BLaER1 (cell line): ENCODE measurements around the gene GLI1.
"Not testable (repeated sequence)": the region's sequence is repeated elsewhere in the genome, so short reads cannot be mapped to it uniquely, and the experiment has no call there.

ENCODE experiments used
- H3K27ac ChIP-seq: shearing (Covaris generic); formaldehyde crosslinking; 2 replicates; pipeline ENCODE4 v1.8.1; 2022
- H3K27me3 ChIP-seq: shearing (Covaris generic); formaldehyde crosslinking; 2 replicates; pipeline ENCODE4 v1.8.1; 2022
- H3K36me3 ChIP-seq: shearing (Covaris generic); formaldehyde crosslinking; 2 replicates; pipeline ENCODE4 v1.8.1; 2022
- H3K4me1 ChIP-seq: shearing (Covaris generic); formaldehyde crosslinking; 2 replicates; pipeline ENCODE4 v1.8.1; 2022
- H3K4me2 ChIP-seq: shearing (Covaris generic); formaldehyde crosslinking; 2 replicates; pipeline ENCODE4 v1.8.1; 2022
- H3K4me3 ChIP-seq: shearing (Covaris generic); formaldehyde crosslinking; 2 replicates; pipeline ENCODE4 v1.8.1; 2022
- H3K9ac ChIP-seq: shearing (Covaris generic); formaldehyde crosslinking; 2 replicates; pipeline ENCODE4 v1.8.1; 2022
- H3K9me3 ChIP-seq: shearing (Covaris generic); formaldehyde crosslinking; 2 replicates; pipeline ENCODE4 v1.8.1; 2022
- H4K20me1 ChIP-seq: shearing (Covaris generic); formaldehyde crosslinking; 2 replicates; pipeline ENCODE4 v1.8.1; 2022
- Cebpa-rat ChIP-seq: shearing (Covaris generic); IDR thresholded peaks from 2 replicates; pipeline ENCODE4 v1.8.1; 2022

GLI1 gene

GRCh38 chr12:57459750-57460467 is at the start of gene GLI1:
Gene GLI1 (plus strand): TSS chr12:57459785. CDS start chr12:57463692, 3,907 bp downstream.
- peaks cover 56% of the 10 kb centered on the region for H3K4me1 ChIP-seq
- peak within 1 kb of the TSS; percentile 98 for H3K4me2 ChIP-seq
- H3K9me3 ChIP-seq, result no peaks in the 10 kb centered on the region
- H3K36me3 ChIP-seq, result no peaks in the 10 kb centered on the region
- H3K27ac ChIP-seq, result peak within 1 kb of the TSS; percentile 77
- TF ChIP-seq Cebpa-rat, result no peak
- H3K4me3 ChIP-seq, result peak within 1 kb of the TSS; percentile 70
- H4K20me1 ChIP-seq, result peaks cover 7% of the 10 kb centered on the region
- peaks cover 20% of the 10 kb centered on the region for H3K27me3 ChIP-seq
- peak within 1 kb of the TSS; percentile 72 for H3K9ac ChIP-seq

- H3K36me3 ChIP-seq, result peaks cover 33% of the 10 kb centered on the region
- no peaks in the 10 kb centered on the region for H3K9me3 ChIP-seq
- TF ChIP-seq Cebpa-rat, result no peak
- H3K27ac ChIP-seq, result no peak overlapping the region
- no peak overlapping the region for H3K4me3 ChIP-seq
- peaks cover 54% of the 10 kb centered on the region for H4K20me1 ChIP-seq
- H3K4me2 ChIP-seq, result no peak overlapping the region
- no peaks in the 10 kb centered on the region for H3K4me1 ChIP-seq
- H3K9ac ChIP-seq, result no peak overlapping the region
- H3K27me3 ChIP-seq, result no peaks in the 10 kb centered on the region
Observed at GRCh38 chr12:57410534-57410933, 49.1 kb upstream of the GLI1 start.

GRCh38 chr12:57414160-57414559 is 45.4 kb upstream of the GLI1 start:
- peaks cover 80% of the 10 kb centered on the region for H4K20me1 ChIP-seq
- H3K27ac ChIP-seq, result not testable (repeated sequence)

GRCh38 chr12:57415088-57415487 is 44.5 kb upstream of the GLI1 start:
- Histone ChIP-seq H4K20me1 (peaks cover 79% of the 10 kb centered on the region), H3K9me3 (no peaks in the 10 kb centered on the region), H3K4me2 (no peak overlapping the region), H3K27ac (no peak overlapping the region), H3K9ac (no peak overlapping the region), H3K4me3 (no peak overlapping the region), H3K27me3 (no peaks in the 10 kb centered on the region), H3K4me1 (no peaks in the 10 kb centered on the region), H3K36me3 (peaks cover 53% of the 10 kb centered on the region)
- TF ChIP-seq Cebpa-rat, result no peak

More at GRCh38 chr12:57414160-57414559, 45.4 kb upstream of the GLI1 start:
- not testable (repeated sequence) for H3K4me3 ChIP-seq, H3K27me3 ChIP-seq, H3K4me1 ChIP-seq, H3K4me2 ChIP-seq, H3K9me3 ChIP-seq, H3K9ac ChIP-seq
- peaks cover 44% of the 10 kb centered on the region for H3K36me3 ChIP-seq

DNA sequence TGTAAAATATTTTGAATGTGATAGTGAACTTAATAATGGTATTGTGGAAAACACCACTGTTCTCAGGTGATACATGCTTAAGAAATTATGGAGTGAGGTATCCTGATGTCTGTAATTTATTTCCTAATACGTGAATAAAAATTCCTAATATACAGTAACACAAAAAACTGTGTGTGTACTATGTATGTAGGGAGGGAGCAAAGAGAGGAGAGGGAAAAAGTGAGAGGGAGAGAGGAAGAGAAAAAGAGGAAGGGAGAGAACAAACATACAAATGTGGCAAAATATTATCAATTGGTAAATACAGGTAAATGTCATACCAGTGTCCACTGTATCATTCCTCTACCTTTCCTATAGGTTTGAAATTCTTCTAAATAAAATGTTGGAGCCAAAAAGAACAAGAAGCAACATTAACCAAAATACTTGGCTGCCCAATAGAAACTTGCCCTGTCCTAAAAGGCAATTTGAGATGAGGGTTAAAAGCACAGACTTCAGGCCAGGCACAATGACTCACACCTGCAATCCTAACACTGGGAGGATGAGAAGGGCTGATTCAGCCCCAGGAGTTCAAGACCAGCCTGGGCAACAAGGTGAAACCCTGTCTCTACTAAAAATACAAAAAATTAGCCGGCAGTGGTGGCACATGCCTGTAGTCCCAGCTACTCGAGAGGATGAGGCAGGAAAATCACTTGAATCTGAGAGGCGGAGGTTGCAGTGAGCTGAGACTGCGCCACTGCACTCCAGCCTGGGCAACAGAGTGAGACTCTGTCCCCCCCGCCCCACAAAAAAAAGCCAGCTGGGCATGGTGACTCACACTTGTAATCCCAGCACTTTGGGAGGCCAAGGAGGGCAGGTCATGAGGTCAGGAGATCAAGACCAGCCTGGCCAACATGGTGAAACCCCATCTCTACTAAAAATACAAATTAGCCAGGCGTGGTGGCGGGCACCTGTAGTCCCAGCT is 43.3 kb upstream of the GLI1 start:
- H3K9ac ChIP-seq, result 0 out of 2 replicates have a peak overlapping the region, but pooled peaks have one; percentile 18
- H4K20me1 ChIP-seq, result peaks cover 78% of the 10 kb centered on the region
- no peak overlapping the region for H3K27ac ChIP-seq
- peaks cover 65% of the 10 kb centered on the region for H3K36me3 ChIP-seq
- H3K4me3 ChIP-seq, result no peak overlapping the region
- no peaks in the 10 kb centered on the region for H3K4me1 ChIP-seq
- TF ChIP-seq Cebpa-rat, result no peak
- H3K9me3 ChIP-seq, result no peaks in the 10 kb centered on the region
- H3K4me2 ChIP-seq, result no peak overlapping the region
- no peaks in the 10 kb centered on the region for H3K27me3 ChIP-seq

GRCh38 chr12:57418255-57418654 is 41.3 kb upstream of the GLI1 start:
- Histone ChIP-seq H3K36me3 (peaks cover 69% of the 10 kb centered on the region), H3K4me2 (no peak overlapping the region), H3K9ac (no peak overlapping the region), H3K27me3 (no peaks in the 10 kb centered on the region), H3K9me3 (no peaks in the 10 kb centered on the region), H3K4me3 (no peak overlapping the region), H4K20me1 (peaks cover 70% of the 10 kb centered on the region), H3K27ac (no peak overlapping the region), H3K4me1 (no peaks in the 10 kb centered on the region)
- TF ChIP-seq Cebpa-rat, result no peak

- Histone ChIP-seq H3K4me2 (no peak overlapping the region), H3K4me1 (no peaks in the 10 kb centered on the region), H4K20me1 (peaks cover 62% of the 10 kb centered on the region), H3K9ac (no peak overlapping the region), H3K27ac (no peak overlapping the region), H3K9me3 (no peaks in the 10 kb centered on the region), H3K27me3 (no peaks in the 10 kb centered on the region), H3K36me3 (peaks cover 72% of the 10 kb centered on the region), H3K4me3 (no peak overlapping the region)
- TF ChIP-seq Cebpa-rat, result no peak
Observed at GRCh38 chr12:57419495-57419894, 40.1 kb upstream of the GLI1 start.

GRCh38 chr12:57420482-57420881 is 39.1 kb upstream of the GLI1 start:
- Histone ChIP-seq H3K36me3 (peaks cover 82% of the 10 kb centered on the region), H3K4me2 (no peak overlapping the region), H3K27me3 (no peaks in the 10 kb centered on the region), H3K9ac (no peak overlapping the region), H4K20me1 (peaks cover 52% of the 10 kb centered on the region), H3K4me1 (no peaks in the 10 kb centered on the region), H3K9me3 (no peaks in the 10 kb centered on the region), H3K4me3 (no peak overlapping the region), H3K27ac (no peak overlapping the region)
- TF ChIP-seq Cebpa-rat, result no peak

GRCh38 chr12:57426948-57427347 is 32.6 kb upstream of the GLI1 start:
- H4K20me1 ChIP-seq, H3K9ac ChIP-seq, H3K27ac ChIP-seq, H3K4me2 ChIP-seq, H3K9me3 ChIP-seq, H3K27me3 ChIP-seq, H3K4me3 ChIP-seq: not testable (repeated sequence)
- Histone ChIP-seq H3K36me3 (peaks cover 43% of the 10 kb centered on the region), H3K4me1 (peaks cover 22% of the 10 kb centered on the region)

GRCh38 chr12:57428965-57429364 is 30.6 kb upstream of the GLI1 start:
- peaks cover 22% of the 10 kb centered on the region for H3K4me1 ChIP-seq
- no peak for TF ChIP-seq Cebpa-rat
- H3K9me3 ChIP-seq, result no peaks in the 10 kb centered on the region
- H3K27me3 ChIP-seq, result no peaks in the 10 kb centered on the region
- peak overlapping the region; percentile 94 for H3K27ac ChIP-seq
- H3K4me3 ChIP-seq, result peak overlapping the region; percentile 74; the same call in 1 of the 2 replicates
- H3K36me3 ChIP-seq, result peaks cover 23% of the 10 kb centered on the region
- H3K4me2 ChIP-seq, result peak overlapping the region; percentile 87
- H3K9ac ChIP-seq, result peak overlapping the region; percentile 88
- no peaks in the 10 kb centered on the region for H4K20me1 ChIP-seq
